PFSK-1 (cell line): Measurements from ENCODE around the gene DGKB.

Source experiments
- FOXP2 ChIP-seq: optimal IDR thresholded peaks from 2 replicates; pipeline ENCODE3; 2011; ENCODE audit warnings: borderline replicate concordance, control low read depth, inconsistent platforms; ENCODE audit not compliant: insufficient read depth; ENCODE audit errors: extremely low read length, extremely low read depth
- POLR2AphosphoS5 ChIP-seq: IDR thresholded peaks from 2 replicates; pipeline ENCODE4 v1.6.1; 2012; ENCODE audit warnings: low read depth, mild to moderate bottlenecking, control low read depth, low read length, moderate library complexity
- SIN3A ChIP-seq: IDR thresholded peaks from 2 replicates; pipeline ENCODE4 v1.6.1; 2012; ENCODE audit warnings: mild to moderate bottlenecking, low read length, moderate library complexity, borderline replicate concordance; ENCODE audit not compliant: insufficient read depth
- TAF1 ChIP-seq: IDR thresholded peaks from 2 replicates; pipeline ENCODE4 v1.6.1; 2012; ENCODE audit warnings: low read length, control low read depth, borderline replicate concordance; ENCODE audit not compliant: insufficient read depth
- TF ChIP-seq, protein P1 (sequence below), 2 experiments: IDR thresholded peaks; 2 replicates each; pipeline versions ENCODE4 v1.6.1 to v1.8.0; 2011 to 2012; ENCODE audit warnings: low read depth in 2 of 2, low read length in 2 of 2, control low read depth in 1 of 2, inconsistent platforms in 1 of 2, mild to moderate bottlenecking in 1 of 2, moderate library complexity in 1 of 2; ENCODE audit not compliant: insufficient read depth in 1 of 2

DNA sequence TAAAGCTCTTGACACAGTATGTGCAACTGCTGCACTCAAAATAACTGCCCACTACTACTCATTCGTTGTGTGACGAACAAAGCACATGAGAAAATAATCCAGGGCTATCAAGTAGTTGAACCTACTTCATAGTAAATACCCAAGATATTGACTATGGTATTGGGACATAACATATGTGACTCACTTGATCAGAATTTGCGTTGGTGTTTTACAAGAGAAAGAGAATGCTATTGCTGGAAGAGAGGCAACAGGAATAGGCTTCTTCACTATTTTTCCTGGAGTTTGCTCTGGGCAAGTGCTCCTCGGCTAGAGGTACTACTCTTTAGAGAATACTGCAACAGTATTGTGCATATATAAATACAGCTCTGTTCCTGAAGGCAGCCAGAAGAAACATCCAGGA, 2.5 kb downstream of the DGKB start:
- no peak for TF ChIP-seq POLR2AphosphoS5
- TF ChIP-seq SIN3A, result no peak
- TF ChIP-seq TAF1, result no peak
- TF ChIP-seq, protein P1, sequence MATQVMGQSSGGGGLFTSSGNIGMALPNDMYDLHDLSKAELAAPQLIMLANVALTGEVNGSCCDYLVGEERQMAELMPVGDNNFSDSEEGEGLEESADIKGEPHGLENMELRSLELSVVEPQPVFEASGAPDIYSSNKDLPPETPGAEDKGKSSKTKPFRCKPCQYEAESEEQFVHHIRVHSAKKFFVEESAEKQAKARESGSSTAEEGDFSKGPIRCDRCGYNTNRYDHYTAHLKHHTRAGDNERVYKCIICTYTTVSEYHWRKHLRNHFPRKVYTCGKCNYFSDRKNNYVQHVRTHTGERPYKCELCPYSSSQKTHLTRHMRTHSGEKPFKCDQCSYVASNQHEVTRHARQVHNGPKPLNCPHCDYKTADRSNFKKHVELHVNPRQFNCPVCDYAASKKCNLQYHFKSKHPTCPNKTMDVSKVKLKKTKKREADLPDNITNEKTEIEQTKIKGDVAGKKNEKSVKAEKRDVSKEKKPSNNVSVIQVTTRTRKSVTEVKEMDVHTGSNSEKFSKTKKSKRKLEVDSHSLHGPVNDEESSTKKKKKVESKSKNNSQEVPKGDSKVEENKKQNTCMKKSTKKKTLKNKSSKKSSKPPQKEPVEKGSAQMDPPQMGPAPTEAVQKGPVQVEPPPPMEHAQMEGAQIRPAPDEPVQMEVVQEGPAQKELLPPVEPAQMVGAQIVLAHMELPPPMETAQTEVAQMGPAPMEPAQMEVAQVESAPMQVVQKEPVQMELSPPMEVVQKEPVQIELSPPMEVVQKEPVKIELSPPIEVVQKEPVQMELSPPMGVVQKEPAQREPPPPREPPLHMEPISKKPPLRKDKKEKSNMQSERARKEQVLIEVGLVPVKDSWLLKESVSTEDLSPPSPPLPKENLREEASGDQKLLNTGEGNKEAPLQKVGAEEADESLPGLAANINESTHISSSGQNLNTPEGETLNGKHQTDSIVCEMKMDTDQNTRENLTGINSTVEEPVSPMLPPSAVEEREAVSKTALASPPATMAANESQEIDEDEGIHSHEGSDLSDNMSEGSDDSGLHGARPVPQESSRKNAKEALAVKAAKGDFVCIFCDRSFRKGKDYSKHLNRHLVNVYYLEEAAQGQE (IDR thresholded peaks at IDR 0.05; ENCODE audit: insufficient read depth in 1 of 2, low read depth in 2 of 2, low read length in 2 of 2), result no peak
- TF ChIP-seq FOXP2, result no peak
